C4-2B (cell line): ENCODE measurements around the gene KRTAP10-8.

Experiments used
- ZFX ChIP-seq: fragments of 450-650 bp; IDR thresholded peaks from 2 replicates; pipeline ENCODE4 v1.6.1; 2017
- TF ChIP-seq, protein P1 (sequence below): fragments of 450-650 bp; conservative IDR thresholded peaks from 2 replicates; pipeline ENCODE4 v1.5.1; 2017; ENCODE audit warnings: mild to moderate bottlenecking

DNA sequence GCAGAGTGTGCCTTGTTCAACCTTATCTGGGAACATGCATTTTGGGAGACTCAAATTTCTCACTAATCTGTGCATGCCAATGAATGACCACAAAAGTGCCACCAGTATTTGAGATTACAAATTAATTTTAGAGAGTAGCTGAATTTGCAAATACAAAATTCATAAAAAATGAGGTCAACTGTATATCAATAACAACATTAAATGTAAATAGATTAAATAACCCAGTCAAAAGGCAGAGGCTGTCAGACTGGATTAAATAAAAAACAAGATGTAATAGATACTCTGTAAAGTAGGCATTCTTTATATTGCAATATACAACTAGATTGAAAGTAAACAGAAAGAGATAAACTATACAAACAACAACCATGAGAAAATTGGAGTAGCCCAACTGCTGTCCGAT lies 47.8 kb upstream of the KRTAP10-8 start:
- TF ChIP-seq, protein P1, sequence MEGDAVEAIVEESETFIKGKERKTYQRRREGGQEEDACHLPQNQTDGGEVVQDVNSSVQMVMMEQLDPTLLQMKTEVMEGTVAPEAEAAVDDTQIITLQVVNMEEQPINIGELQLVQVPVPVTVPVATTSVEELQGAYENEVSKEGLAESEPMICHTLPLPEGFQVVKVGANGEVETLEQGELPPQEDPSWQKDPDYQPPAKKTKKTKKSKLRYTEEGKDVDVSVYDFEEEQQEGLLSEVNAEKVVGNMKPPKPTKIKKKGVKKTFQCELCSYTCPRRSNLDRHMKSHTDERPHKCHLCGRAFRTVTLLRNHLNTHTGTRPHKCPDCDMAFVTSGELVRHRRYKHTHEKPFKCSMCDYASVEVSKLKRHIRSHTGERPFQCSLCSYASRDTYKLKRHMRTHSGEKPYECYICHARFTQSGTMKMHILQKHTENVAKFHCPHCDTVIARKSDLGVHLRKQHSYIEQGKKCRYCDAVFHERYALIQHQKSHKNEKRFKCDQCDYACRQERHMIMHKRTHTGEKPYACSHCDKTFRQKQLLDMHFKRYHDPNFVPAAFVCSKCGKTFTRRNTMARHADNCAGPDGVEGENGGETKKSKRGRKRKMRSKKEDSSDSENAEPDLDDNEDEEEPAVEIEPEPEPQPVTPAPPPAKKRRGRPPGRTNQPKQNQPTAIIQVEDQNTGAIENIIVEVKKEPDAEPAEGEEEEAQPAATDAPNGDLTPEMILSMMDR, result no peak
- TF ChIP-seq ZFX, result no peak
